RPMI8226 (cell line): ENCODE results near the gene YPEL1.
"Not testable (repeated sequence)": the region's sequence is repeated elsewhere in the genome, so short reads cannot be mapped to it uniquely, and the experiment has no call there.

ENCODE experiments used
- DNase-seq: peaks from one replicate; pipeline ENCODE4 v3.0.0-alpha.2; 2015

Gene YPEL1

GRCh38 chr22:21681566-21682370 lies 53.8 kb downstream of the YPEL1 start:
- no peak for DNase-seq

GRCh38 chr22:21680830-21681565 lies 54.6 kb downstream of the YPEL1 start:
- no peak for DNase-seq

DNA sequence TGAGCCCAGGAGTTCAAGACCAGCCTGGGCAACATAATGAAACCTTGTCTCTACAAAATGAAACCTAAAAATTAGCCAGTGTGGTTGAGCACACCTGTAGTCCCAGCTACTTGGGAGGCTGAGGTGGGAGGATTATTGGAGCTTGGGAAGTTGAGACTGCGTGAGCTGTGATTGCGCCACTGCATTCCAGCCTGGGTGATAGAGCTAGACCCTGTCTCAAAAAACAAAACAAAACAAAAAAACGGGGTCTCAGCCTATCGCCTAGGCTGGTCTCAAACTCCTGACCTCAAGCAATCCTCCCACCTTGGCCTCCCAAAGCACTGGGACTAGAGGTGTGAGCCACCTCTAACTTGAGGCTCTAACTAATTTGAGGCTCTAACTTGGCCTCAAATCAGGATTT lies 56.2 kb downstream of the YPEL1 start:
- no peak for DNase-seq

- not testable (repeated sequence) for DNase-seq
These were observed 56.8 kb downstream of the YPEL1 start for GRCh38 chr22:21678842-21679241.

- DNase-seq, result no peak
These were observed 57.8 kb downstream of the YPEL1 start for GRCh38 chr22:21677606-21678443.

DNA sequence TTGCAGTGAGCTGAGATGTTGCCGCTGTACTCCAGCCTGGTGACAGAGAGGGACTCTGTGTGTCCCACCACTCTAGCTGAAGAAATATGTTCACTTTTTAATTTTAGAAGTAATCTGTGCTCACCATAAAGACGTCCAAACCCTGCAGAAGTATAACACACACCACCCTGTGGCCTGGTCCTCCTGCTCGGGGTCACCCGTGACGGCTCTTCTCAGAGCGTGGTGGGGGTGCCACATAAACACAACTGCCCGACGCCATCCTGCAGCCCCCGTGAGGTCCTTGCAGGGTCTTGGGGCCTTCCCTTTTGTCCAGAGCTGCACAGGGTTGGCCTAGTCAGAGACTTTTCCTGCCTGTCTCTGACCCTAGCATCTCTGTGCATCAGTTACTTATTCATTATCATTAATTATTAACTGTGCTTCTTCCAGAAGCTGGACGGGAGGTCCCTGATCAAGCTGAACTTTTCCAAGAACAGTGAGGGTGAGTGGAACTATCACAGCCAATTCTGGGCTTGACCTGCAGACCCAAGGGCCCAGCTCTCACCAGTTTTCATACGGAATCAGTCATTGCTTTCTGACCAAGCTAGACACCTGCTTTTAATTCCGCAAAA lies 60.9 kb downstream of the YPEL1 start:
- no peak for DNase-seq

- no peak for DNase-seq
These were observed 61.9 kb downstream of the YPEL1 start for GRCh38 chr22:21673534-21674321.

GRCh38 chr22:21672107-21672629 lies 63.4 kb downstream of the YPEL1 start:
- DNase-seq, result no peak

GRCh38 chr22:21669026-21669425 lies 66.6 kb downstream of the YPEL1 start:
- DNase-seq, result no peak

GRCh38 chr22:21666786-21667185 lies 68.8 kb downstream of the YPEL1 start:
- DNase-seq, result no peak

GRCh38 chr22:21665047-21665851 lies 70.3 kb downstream of the YPEL1 start:
- no peak for DNase-seq

- DNase-seq, result no peak
These were observed 71.9 kb downstream of the YPEL1 start for GRCh38 chr22:21663738-21664137.

GRCh38 chr22:21661991-21662390 lies 73.6 kb downstream of the YPEL1 start:
- DNase-seq, result no peak

DNA sequence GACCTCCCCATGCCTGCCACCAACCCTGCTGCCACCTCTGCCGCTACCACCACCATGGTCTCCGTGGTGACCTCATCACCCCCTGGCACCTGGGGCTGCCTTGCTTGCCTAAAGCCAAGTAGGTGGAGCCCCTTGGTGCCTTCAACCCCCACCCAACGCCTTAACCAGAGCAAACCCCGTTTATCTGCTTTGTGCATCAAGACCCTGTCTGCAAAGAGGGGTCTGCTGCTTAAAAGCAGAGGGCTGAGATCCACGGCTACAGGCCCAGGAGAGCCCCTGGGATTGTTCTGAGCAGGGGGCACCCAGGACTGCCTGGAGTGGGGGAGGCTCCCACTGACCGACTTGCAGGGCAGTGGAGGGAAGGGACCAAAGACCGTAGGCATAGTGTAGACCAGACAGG lies 74.7 kb downstream of the YPEL1 start:
- DNase-seq, result no peak

- no peak for DNase-seq
These were observed 75.6 kb downstream of the YPEL1 start for GRCh38 chr22:21659864-21660525.

- DNase-seq, result peak; percentile 79
These were observed 78.1 kb downstream of the YPEL1 start for GRCh38 chr22:21657360-21658032.

DNA sequence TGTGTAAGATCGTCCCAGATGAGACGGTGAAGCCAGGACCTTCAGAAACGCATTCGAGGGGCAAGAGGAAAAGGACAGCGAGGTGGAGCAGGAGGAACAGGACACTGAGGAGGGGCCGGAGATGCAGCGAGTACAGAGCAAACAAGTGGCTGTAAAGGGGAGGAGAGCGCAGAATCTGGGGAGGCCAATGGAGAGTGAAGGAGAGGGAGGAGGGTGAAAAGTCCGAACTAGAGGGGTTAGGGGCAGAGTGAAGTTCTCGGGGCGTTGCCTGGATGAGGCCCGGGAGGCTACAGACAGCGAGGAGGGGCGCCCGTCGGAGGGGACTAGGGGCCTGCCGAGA lies 78.6 kb downstream of the YPEL1 start:
- DNase-seq, result no peak

DNA sequence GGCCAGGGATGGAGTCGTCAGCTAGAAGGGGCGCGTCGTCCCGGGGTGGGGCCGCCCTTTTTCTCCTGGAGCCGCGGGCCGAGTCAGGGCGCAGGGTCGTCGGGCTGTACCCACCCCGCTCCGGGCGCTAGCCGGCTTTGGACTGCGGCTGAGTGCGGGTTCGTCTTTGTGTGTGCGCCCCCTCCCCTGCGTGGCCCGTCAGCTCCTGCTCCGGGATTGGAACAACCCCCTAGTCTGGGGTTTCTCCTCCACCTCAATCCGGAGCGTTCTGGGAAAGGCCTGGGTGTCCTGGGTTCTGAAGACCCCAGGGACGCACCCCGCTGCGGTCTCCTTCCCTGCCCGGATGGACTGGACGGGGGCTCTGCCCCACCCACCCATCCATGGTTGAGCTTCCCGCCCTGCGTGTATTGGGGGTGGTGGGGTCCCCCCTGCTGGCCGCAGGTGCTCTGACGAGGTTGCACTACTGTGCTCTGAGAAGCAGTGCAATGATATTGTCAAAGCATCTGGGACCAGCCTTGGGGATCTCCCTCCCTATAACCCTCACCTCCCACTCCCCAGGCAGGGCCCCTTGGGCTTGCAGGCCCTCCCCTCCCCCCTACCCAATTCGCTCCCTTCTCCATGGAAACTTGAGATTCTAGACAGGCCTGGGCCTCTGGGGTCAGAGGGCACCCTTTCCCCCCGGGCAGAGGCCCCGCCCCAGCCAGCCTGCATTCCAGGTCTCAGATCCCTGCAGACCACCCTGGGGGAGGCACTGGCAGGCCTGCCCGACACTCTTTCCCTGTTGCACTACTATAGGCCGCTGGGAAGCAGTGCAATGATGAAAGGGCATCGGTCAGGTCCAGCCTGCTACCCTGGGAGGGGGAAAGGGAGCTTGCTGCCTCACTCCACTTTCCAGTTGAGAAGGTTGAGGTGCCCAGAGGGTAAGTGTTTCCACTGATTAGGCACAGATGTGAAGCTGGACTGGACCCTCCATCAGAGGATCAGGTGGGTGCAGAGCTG lies 82.7 kb downstream of the YPEL1 start:
- no peak for DNase-seq
